HepG2 (cell line): Measurements from ENCODE around the gene MRPS31. TPM values are rescaled to one million over a fixed set of nuclear protein-coding genes. Genes with fewer than 3 reads are reported as not detected.
A peak's percentile ranks its signal among the peaks of the same experiment; 100 is the strongest.

Experiments
- DRAP1 ChIP-seq: IDR thresholded peaks from 2 replicates; pipeline ENCODE4 v1.6.1; 2016; ENCODE audit warnings: missing genetic modification reagents, missing compliant biosample characterization
- GFI1 ChIP-seq: sonication (generic); formaldehyde crosslinking; IDR thresholded peaks from 2 replicates; pipeline ENCODE4 v1.5.0; 2020; ENCODE audit warnings: missing genetic modification reagents, mild to moderate bottlenecking, borderline replicate concordance
- HOMEZ ChIP-seq: IDR thresholded peaks from 2 replicates; pipeline ENCODE4 v1.6.1; 2016; ENCODE audit warnings: low read depth
- KAT7 ChIP-seq: IDR thresholded peaks from 2 replicates; pipeline ENCODE4 v1.6.1; 2018; ENCODE audit warnings: borderline replicate concordance, missing compliant biosample characterization
- KAT8 ChIP-seq: IDR thresholded peaks from 2 replicates; pipeline ENCODE4 v1.6.1; 2016; ENCODE audit warnings: missing genetic modification reagents, missing compliant biosample characterization
- MED8 ChIP-seq: sonication (generic); formaldehyde crosslinking; IDR thresholded peaks from 2 replicates; pipeline ENCODE4 v1.8.1; 2023; ENCODE audit warnings: mild to moderate bottlenecking, missing genetic modification reagents; ENCODE audit not compliant: insufficient replicate concordance
- NCOR1 ChIP-seq: fragments of 200-600 bp; sonication (generic); IDR thresholded peaks from 2 replicates; pipeline ENCODE4 v1.7.0; 2017; ENCODE audit warnings: antibody characterized with exemption, low read length, borderline replicate concordance
- PAXIP1 ChIP-seq: sonication (generic); formaldehyde crosslinking; conservative IDR thresholded peaks from 2 replicates; pipeline ENCODE4 v1.4.0; 2020; ENCODE audit warnings: mild to moderate bottlenecking, missing genetic modification reagents, moderate library complexity
- PHF5A ChIP-seq: IDR thresholded peaks from one replicate; pipeline ENCODE4 v1.6.1; 2018; ENCODE audit warnings: low read depth, missing genetic modification reagents; ENCODE audit not compliant: unreplicated experiment
- POLR2A ChIP-seq, 2 experiments: IDR thresholded peaks; 2 replicates each; pipeline ENCODE4 v1.6.1; 2011; ENCODE audit warnings: low read depth in 2 of 2, low read length in 2 of 2, mild to moderate bottlenecking in 1 of 2, moderate library complexity in 1 of 2; ENCODE audit not compliant: insufficient read depth in 1 of 2
- STAT6 ChIP-seq: sonication (generic); formaldehyde crosslinking; IDR thresholded peaks from 2 replicates; pipeline ENCODE4 v1.4.0; 2020; ENCODE audit warnings: missing genetic modification reagents, mild to moderate bottlenecking, borderline replicate concordance
- TBX2 ChIP-seq: sonication (generic); formaldehyde crosslinking; IDR thresholded peaks from 2 replicates; pipeline ENCODE4 v1.5.0; 2020; ENCODE audit warnings: missing genetic modification reagents, mild to moderate bottlenecking, borderline replicate concordance
- TEF ChIP-seq: sonication (generic); formaldehyde crosslinking; IDR thresholded peaks from 2 replicates; pipeline ENCODE4 v1.5.0; 2020; ENCODE audit warnings: missing genetic modification reagents
- ZGPAT ChIP-seq: IDR thresholded peaks from 2 replicates; pipeline ENCODE4 v1.6.1; 2016; ENCODE audit warnings: mild to moderate bottlenecking
- ZMYM3 ChIP-seq: sonication (generic); formaldehyde crosslinking; IDR thresholded peaks from 2 replicates; pipeline ENCODE4 v1.5.1; 2020; ENCODE audit warnings: mild to moderate bottlenecking, missing genetic modification reagents
- ZNF350 ChIP-seq: sonication (generic); formaldehyde crosslinking; IDR thresholded peaks from 2 replicates; pipeline ENCODE4 v1.4.0; 2020; ENCODE audit warnings: mild to moderate bottlenecking, low read depth, missing genetic modification reagents, borderline replicate concordance
- ZNF629 ChIP-seq: sonication (generic); formaldehyde crosslinking; conservative IDR thresholded peaks from 2 replicates; pipeline ENCODE4 v1.5.0; 2020; ENCODE audit warnings: missing genetic modification reagents
- ZNF740 ChIP-seq: sonication (generic); formaldehyde crosslinking; IDR thresholded peaks from 2 replicates; pipeline ENCODE4 v1.4.0; 2020; ENCODE audit warnings: missing genetic modification reagents
- polyA plus RNA-seq, 8 experiments: library from polyadenylated mRNA; depleted of rRNA in 3 of 8; stranded (reverse) in 7 of 8; unstranded in 1 of 8; fragments of >200 nt; fragmentation: Illumina TruSeq in 4 of 8; extraction: Trizol in 4 of 8; gene quantifications; 2 replicates each; pipeline versions ENCODE4 v1.2.1 to v1.2.3, GENCODE V29; 2011 to 2016; ENCODE audit warnings: low read depth in 4 of 8, missing spikeins in 1 of 8, mixed read lengths in 1 of 8; ENCODE audit not compliant: insufficient read depth in 1 of 8
- total RNA-seq, 5 experiments: library from RNA; depleted of rRNA; stranded (reverse); fragments of >200 nt; fragmentation: Illumina TruSeq; extraction: Trizol; gene quantifications; 2 replicates each; pipeline ENCODE4 v1.2.3, GENCODE V29; 2016; ENCODE audit warnings: low read depth in 1 of 5

Gene MRPS31
- total and polyA plus RNA-seq, 2 of the 13 experiments (the other 11 are each of a cell fraction or from before 2014, with no cell fraction given) = 23.7 to 34.1 TPM

- TF ChIP-seq PAXIP1 (peak; percentile 92), KAT7 (0 out of 2 replicates have a peak, but pooled peaks have one; percentile 37), ZNF629 (CRISPR knock-in tag) (peak; percentile 28; the same call in 1 of the 2 replicates), ZNF740 (CRISPR knock-in tag) (no peak), ZGPAT (peak; percentile 85), PHF5A (peak; percentile 86), GFI1 (CRISPR knock-in tag) (no peak), MED8 (no peak), POLR2A (IDR thresholded peaks at IDR 0.05; ENCODE audit: insufficient read depth in 1 of 2, low read depth in 2 of 2, low read length in 2 of 2) (peak; percentile 58 to 61; a peak in 3 of 4 replicates), ZMYM3 (CRISPR knock-in tag) (peak; percentile 87), KAT8 (CRISPR knock-in tag) (0 out of 2 replicates have a peak, but pooled peaks have one; percentile 44), TBX2 (CRISPR knock-in tag) (peak; percentile 66), TEF (CRISPR knock-in tag) (no peak), NCOR1 (peak; percentile 50; the same call in 1 of the 2 replicates), ZNF350 (CRISPR knock-in tag) (peak; percentile 62; the same call in 1 of the 2 replicates), DRAP1 (CRISPR knock-in tag) (peak; percentile 61), STAT6 (CRISPR knock-in tag) (no peak), HOMEZ (peak; percentile 60; the same call in 1 of the 2 replicates)
Measured at GRCh38 chr13:40786568-40786996, 15.6 kb upstream of the MRPS31 start (continued).
